K562 (cell line): ENCODE data around the gene RABGAP1L. TPM values are rescaled to one million over a fixed set of nuclear protein-coding genes. Genes with fewer than 3 reads are reported as not detected.

Source experiments
- ARID1B ChIP-seq: fragments of 450-650 bp; IDR thresholded peaks from 2 replicates; pipeline ENCODE4 v1.6.1; 2016; ENCODE audit warnings: antibody characterized with exemption, mild to moderate bottlenecking, inconsistent platforms
- ESRRB ChIP-seq: fragments of 250-450 bp; sonication (Bioruptor Pico); IDR thresholded peaks from 2 replicates; pipeline ENCODE4 v1.5.0; 2020; ENCODE audit warnings: mild to moderate bottlenecking, moderate library complexity, borderline replicate concordance
- HDGF ChIP-seq: fragments of 450-650 bp; IDR thresholded peaks from 2 replicates; pipeline ENCODE4 v1.6.1; 2016
- MAX ChIP-seq: sonication (generic); formaldehyde crosslinking; IDR thresholded peaks from 2 replicates; pipeline ENCODE4 v1.9.0; 2022; ENCODE audit warnings: mild to moderate bottlenecking, missing genetic modification reagents
- MBD2 ChIP-seq: sonication (generic); IDR thresholded peaks from 2 replicates; pipeline ENCODE4 v1.6.1; 2016; ENCODE audit warnings: low read depth, borderline replicate concordance
- PHB ChIP-seq: fragments of 250-450 bp; sonication (Bioruptor Pico); IDR thresholded peaks from 2 replicates; pipeline ENCODE4 v1.5.0; 2021
- POLR3A ChIP-seq: IDR thresholded peaks from 2 replicates; pipeline ENCODE4 v1.6.1; 2011; ENCODE audit warnings: borderline replicate concordance, mild to moderate bottlenecking, moderate library complexity; ENCODE audit not compliant: insufficient read length, insufficient read depth; ENCODE audit errors: extremely low read depth
- RAD51 ChIP-seq: fragments of 450-650 bp; IDR thresholded peaks from 2 replicates; pipeline ENCODE4 v1.7.1; 2016; ENCODE audit warnings: low read depth, mild to moderate bottlenecking, borderline replicate concordance
- SMARCB1 ChIP-seq: IDR thresholded peaks from 2 replicates; pipeline ENCODE4 v1.6.1; 2011; ENCODE audit warnings: improper control_type of control experiment, low read depth; ENCODE audit not compliant: insufficient read length
- ZBTB8A ChIP-seq: fragments of 450-650 bp; IDR thresholded peaks from 2 replicates; pipeline ENCODE4 v1.6.1; 2018; ENCODE audit warnings: mild to moderate bottlenecking, moderate library complexity; ENCODE audit not compliant: partially characterized antibody
- ZNF280B ChIP-seq: fragments of 250-450 bp; sonication (Bioruptor Pico); IDR thresholded peaks from 2 replicates; pipeline ENCODE4 v1.5.1; 2021; ENCODE audit warnings: mild to moderate bottlenecking
- ZNF316 ChIP-seq: fragments of 450-650 bp; IDR thresholded peaks from 2 replicates; pipeline ENCODE4 v1.6.1; 2016
- ZNF324 ChIP-seq: fragments of 250-450 bp; sonication (Bioruptor Pico); IDR thresholded peaks from 2 replicates; pipeline ENCODE4 v1.4.0; 2020; ENCODE audit warnings: mild to moderate bottlenecking
- ZNF398 ChIP-seq: fragments of 250-450 bp; sonication (Bioruptor Pico); IDR thresholded peaks from 2 replicates; pipeline ENCODE4 v1.8.0; 2021; ENCODE audit warnings: moderate library complexity, mild to moderate bottlenecking, inconsistent platforms
- ZNF592 ChIP-seq: fragments of 450-650 bp; IDR thresholded peaks from 2 replicates; pipeline ENCODE4 v1.6.1; 2017; ENCODE audit warnings: antibody characterized with exemption, mild to moderate bottlenecking
- ZNF75A ChIP-seq: fragments of 450-650 bp; formaldehyde crosslinking; IDR thresholded peaks from 2 replicates; pipeline ENCODE4 v1.4.0; 2020; ENCODE audit warnings: mild to moderate bottlenecking
- polyA plus RNA-seq, 8 experiments: library from polyadenylated mRNA; depleted of rRNA in 4 of 8; stranded (reverse) in 5 of 8; unstranded in 3 of 8; fragments of >200 nt; fragmentation: Nextera tagmentation in 2 of 8; fragmentation: Illumina TruSeq in 1 of 8; extraction: Ambion mirVana in 2 of 8; extraction: Trizol in 1 of 8; gene quantifications; 2 replicates each; pipeline versions ENCODE4 v1.2.1 to v1.2.3, GENCODE V29; 2011 to 2014; ENCODE audit warnings: inconsistent platforms in 1 of 8, missing spikeins in 1 of 8
- total RNA-seq, 7 experiments: library from RNA; depleted of rRNA in 6 of 7; stranded (reverse); fragments of >200 nt in 6 of 7; fragmentation: Illumina TruSeq in 2 of 7; extraction: Trizol in 2 of 7; gene quantifications; 2 replicates each; pipeline versions ENCODE4 v1.2.1 to v1.2.3, GENCODE V29; 2011 to 2021; ENCODE audit warnings: low replicate concordance in 1 of 7

Gene RABGAP1L
- total and polyA plus RNA-seq, 9 of the 15 experiments (the other 6 are each of a cell fraction or from before 2014, with no cell fraction given), result 16.5 to 44.9 (median 26.7) TPM

GRCh38 chr1:174965362-174966007, 806.2 kb downstream of the RABGAP1L start (continued):
- TF ChIP-seq ZNF398 (CRISPR knock-in tag) (no peak), RAD51 (peak; percentile 9; the same call in 1 of the 2 replicates), ZNF324 (CRISPR knock-in tag) (no peak), HDGF (peak; percentile 89; the same call in 1 of the 2 replicates), ZNF592 (peak; percentile 24; the same call in 1 of the 2 replicates), PHB (CRISPR knock-in tag) (no peak), MBD2 (no peak), ARID1B (peak; percentile 19; the same call in 1 of the 2 replicates), SMARCB1 (peak; percentile 73), ZNF316 (peak; percentile 88), ESRRB (no peak), POLR3A (no peak), ZNF280B (CRISPR knock-in tag) (no peak), ZBTB8A (no peak), ZNF75A (CRISPR knock-in tag) (0 out of 2 replicates have a peak, but pooled peaks have one; percentile 32), MAX (CRISPR knock-in tag) (no peak)
